Posterior vena cava (tissue), 2 donors: ENCODE results near the gene TFAP2E. TPM values are rescaled to one million over a fixed set of nuclear protein-coding genes. Genes with fewer than 3 reads are reported as not detected.

ENCODE experiments used
- DNase-seq: peaks from one replicate; pipeline ENCODE4 v3.0.0-alpha.2; 2020; ENCODE audit warnings: low spot score
- intact Hi-C, 2 donors: fragments of 100-400 bp; cut with DNase I; formaldehyde crosslinking; loops; one replicate each; pipeline versions ENCODE4 v1.14.1 to v1.14.2; 2022 to 2023
- total RNA-seq, 2 donors: library from RNA; stranded (reverse); fragmentation: NEBNext Ultra II Directional; extraction: Animal tissue kit (Norgen Biotek cat#: 25700); gene quantifications; one replicate each; pipeline ENCODE4 v1.2.1, GENCODE V29; 2021
- donor health status: DM: yes; HTN: yes; CAD: no.
- donor health status: DM: yes; HTN: yes; CAD: no.

The TFAP2E gene
- total RNA-seq, 2 donors from 2014 or later: 0.65 to 0.81 TPM

- no peak for DNase-seq
- intact Hi-C loops: no loop called here
Observed at GRCh38 chr1:35555601-35556477, 17.3 kb upstream of the TFAP2E start.

- intact Hi-C loops: no loop called here
- DNase-seq: no peak
Observed at GRCh38 chr1:35556484-35557117, 16.5 kb upstream of the TFAP2E start.

- intact Hi-C loops: no loop called here
- peak; percentile 96 for DNase-seq
Observed at GRCh38 chr1:35557118-35557610, 15.9 kb upstream of the TFAP2E start, which contains the start of gene KIAA0319L. Gene KIAA0319L, minus strand, starts transcription at chr1:35557403. Its CDS starts 2,912 bp downstream, at chr1:35554491.

GRCh38 chr1:35557611-35558373, 15.3 kb upstream of the TFAP2E start, which contains the start of gene NCDN:
Gene NCDN, plus strand, starts transcription at chr1:35557799. Its CDS starts 392 bp downstream, at chr1:35558191.
- peak; percentile 99 for DNase-seq
- intact Hi-C loops: no loop called here

GRCh38 chr1:35558374-35559316, 14.5 kb upstream of the TFAP2E start:
- intact Hi-C loops: no loop called here
- peak; percentile 82 for DNase-seq

GRCh38 chr1:35559317-35559944, 13.7 kb upstream of the TFAP2E start:
- intact Hi-C loops: no loop called here
- peak; percentile 50 for DNase-seq

- intact Hi-C loops: loop anchor here (2.0 to 5.0 kb wide), 2 partner anchors 108 to 110 kb away; no protein-coding TSS in a partner anchor
- peak; percentile 80 for DNase-seq
Observed at GRCh38 chr1:35560256-35561225, 12.6 kb upstream of the TFAP2E start.

- intact Hi-C loops: loop anchor here (2.0 to 5.0 kb wide), 2 partner anchors 109 to 111 kb away; no protein-coding TSS in a partner anchor
- no peak for DNase-seq
Observed at GRCh38 chr1:35561297-35561971, 11.7 kb upstream of the TFAP2E start.

GRCh38 chr1:35561972-35562680, 11.0 kb upstream of the TFAP2E start:
- peak; percentile 67 for DNase-seq
- intact Hi-C loops: loop anchor here (2.0 to 5.0 kb wide), 2 partner anchors 110 to 111 kb away; no protein-coding TSS in a partner anchor

GRCh38 chr1:35563166-35563565, 9.9 kb upstream of the TFAP2E start:
- intact Hi-C loops: loop anchor here in 1 of 2 donors (5.0 kb wide), 1 partner anchor 111 kb away; no protein-coding TSS in a partner anchor
- DNase-seq: peak; percentile 74

GRCh38 chr1:35564037-35564883, 8.9 kb upstream of the TFAP2E start:
- intact Hi-C loops: loop anchor here in 1 of 2 donors (5.0 kb wide), 1 partner anchor 112 kb away; no protein-coding TSS in a partner anchor
- peak; percentile 91 for DNase-seq

- peak; percentile 74 for DNase-seq
- intact Hi-C loops: loop anchor here in 1 of 2 donors (5.0 kb wide), 2 partner anchors 113 to 162 kb away; no protein-coding TSS in a partner anchor
Observed at GRCh38 chr1:35564884-35565741, 8.0 kb upstream of the TFAP2E start.

GRCh38 chr1:35565742-35566133, 7.4 kb upstream of the TFAP2E start:
- peak; percentile 61 for DNase-seq
- intact Hi-C loops: loop anchor here in 1 of 2 donors (5.0 kb wide), 1 partner anchor 162 kb away; no protein-coding TSS in a partner anchor
